Right renal cortex interstitium (tissue), 3 donors: Measurements from ENCODE around the gene FIZ1. TPM values are rescaled to one million over a fixed set of nuclear protein-coding genes. Genes with fewer than 3 reads are reported as not detected.

Source experiments
- DNase-seq, 3 donors: peaks; one replicate each; pipeline ENCODE4 v3.0.0-alpha.2; 2013; ENCODE audit warnings: low read depth in 3 of 3, low spot score in 2 of 3
- polyA plus RNA-seq, 3 donors: library from polyadenylated mRNA; unstranded; fragments of 120-200 nt; gene quantifications; one replicate each; pipeline ENCODE4 v1.2.1, GENCODE V29; 2013; ENCODE audit not compliant: insufficient read length in 3 of 3

FIZ1 gene, protein sequence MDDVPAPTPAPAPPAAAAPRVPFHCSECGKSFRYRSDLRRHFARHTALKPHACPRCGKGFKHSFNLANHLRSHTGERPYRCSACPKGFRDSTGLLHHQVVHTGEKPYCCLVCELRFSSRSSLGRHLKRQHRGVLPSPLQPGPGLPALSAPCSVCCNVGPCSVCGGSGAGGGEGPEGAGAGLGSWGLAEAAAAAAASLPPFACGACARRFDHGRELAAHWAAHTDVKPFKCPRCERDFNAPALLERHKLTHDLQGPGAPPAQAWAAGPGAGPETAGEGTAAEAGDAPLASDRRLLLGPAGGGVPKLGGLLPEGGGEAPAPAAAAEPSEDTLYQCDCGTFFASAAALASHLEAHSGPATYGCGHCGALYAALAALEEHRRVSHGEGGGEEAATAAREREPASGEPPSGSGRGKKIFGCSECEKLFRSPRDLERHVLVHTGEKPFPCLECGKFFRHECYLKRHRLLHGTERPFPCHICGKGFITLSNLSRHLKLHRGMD
- polyA plus RNA-seq, result 10 to 100 TPM; 16.6 to 18.9 (median 17.7) TPM

DNA sequence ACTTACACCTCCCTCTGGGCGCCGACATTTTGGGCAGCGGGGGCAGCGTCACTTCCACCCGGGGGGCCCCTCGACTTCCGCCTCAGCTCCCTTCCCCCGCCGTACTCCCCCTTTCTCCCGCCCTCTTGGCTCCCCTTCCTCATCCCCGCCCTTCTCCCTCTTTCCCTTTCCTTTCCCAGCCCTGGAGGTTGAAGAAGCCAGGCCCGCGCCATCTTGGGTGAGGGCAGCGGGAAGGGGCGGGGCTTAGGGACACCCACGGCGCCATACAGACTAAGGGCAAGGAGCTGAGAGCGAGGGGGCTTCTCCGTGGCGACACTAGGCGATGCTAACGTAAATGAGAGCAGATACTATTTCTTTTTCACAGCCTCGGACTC is at the start of gene FIZ1:
FIZ1 (minus strand) TSS at position 50 of the 374 bp plus-strand sequence. CDS start 1,652 bp downstream, outside the sequence.
- DNase-seq, result peak; percentile 99 to 100 (median 99)

DNA sequence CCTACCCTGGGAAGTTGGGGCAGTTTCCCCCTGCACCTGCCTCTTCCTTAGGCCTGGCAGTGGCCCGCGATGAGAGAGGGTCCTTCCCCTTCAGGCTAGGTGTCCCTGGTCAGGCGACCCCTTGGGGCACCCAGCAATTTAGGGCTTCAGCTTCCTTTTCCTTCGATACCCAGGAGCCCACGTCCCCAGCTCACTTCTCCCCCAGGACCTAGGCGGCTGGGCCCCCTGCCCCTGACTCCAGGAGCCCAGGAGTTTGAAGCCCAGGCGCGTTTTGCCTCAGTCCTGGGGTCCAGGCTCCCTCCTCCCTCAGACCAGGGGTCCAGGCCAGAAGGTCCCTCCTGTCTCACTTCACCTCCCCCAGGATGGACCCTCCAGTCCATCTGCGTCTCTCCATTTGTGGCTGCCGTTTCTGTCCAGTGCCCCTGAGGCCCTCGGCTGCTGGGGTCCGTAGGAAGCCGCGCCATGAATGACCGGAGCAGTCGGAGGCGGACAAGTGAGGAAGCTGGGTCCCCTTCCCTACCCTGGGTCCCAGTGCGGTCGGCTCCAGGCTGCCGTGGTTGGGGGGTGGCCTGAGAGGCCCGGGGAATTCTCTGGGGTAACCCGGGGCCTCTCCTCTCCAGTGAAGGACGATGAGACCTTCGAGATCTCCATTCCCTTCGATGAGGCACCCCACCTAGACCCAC is 49.4 kb upstream of the FIZ1 start:
- DNase-seq, result no peak

DNA sequence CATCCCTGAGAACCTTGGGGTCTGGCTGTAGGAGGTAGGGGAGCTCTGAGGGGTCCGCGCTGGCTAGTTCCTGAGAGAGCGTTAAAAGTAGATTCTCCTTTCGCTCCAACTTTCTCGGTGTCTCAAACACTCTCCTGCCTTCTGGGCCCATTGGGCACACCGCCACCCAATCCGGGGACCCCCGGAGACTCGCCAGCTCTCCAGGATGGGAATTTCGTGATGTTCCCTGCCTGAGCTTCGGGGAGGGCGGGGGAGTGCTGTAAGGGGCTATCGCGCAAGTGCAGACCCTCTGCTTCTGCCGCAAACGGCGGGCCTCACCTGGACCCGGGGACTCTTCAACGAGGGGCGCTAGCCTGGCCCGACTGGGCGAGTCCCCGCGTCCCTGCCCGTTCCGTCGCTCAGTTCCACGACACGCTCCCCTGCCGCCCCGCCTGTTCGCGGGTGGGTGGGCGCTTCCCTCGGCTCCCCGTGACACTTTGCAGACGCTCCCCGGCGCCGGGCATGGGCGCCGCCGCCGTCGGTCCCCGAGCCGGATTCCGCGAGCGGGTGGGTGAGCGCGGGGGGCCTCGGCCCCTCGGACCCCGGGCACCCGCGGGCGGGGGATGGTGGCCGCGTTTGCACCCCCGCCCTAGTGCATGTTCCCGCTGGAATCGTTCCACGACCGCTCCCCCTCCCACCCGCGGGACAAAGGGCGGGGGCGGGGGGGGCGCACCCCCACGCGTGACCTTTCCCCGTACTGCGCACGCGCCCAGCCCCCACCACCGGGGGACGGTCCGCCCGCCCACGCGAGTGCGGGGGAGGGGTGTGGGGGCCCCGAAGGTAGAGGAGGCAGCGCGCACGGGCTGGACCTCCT is 48.6 kb upstream of the FIZ1 start, which contains the start of gene CCDC106:
CCDC106 (plus strand) TSS at position 481 of the 853 bp plus-strand sequence. CDS start 835 bp downstream, outside the sequence.
- DNase-seq, result no peak

DNA sequence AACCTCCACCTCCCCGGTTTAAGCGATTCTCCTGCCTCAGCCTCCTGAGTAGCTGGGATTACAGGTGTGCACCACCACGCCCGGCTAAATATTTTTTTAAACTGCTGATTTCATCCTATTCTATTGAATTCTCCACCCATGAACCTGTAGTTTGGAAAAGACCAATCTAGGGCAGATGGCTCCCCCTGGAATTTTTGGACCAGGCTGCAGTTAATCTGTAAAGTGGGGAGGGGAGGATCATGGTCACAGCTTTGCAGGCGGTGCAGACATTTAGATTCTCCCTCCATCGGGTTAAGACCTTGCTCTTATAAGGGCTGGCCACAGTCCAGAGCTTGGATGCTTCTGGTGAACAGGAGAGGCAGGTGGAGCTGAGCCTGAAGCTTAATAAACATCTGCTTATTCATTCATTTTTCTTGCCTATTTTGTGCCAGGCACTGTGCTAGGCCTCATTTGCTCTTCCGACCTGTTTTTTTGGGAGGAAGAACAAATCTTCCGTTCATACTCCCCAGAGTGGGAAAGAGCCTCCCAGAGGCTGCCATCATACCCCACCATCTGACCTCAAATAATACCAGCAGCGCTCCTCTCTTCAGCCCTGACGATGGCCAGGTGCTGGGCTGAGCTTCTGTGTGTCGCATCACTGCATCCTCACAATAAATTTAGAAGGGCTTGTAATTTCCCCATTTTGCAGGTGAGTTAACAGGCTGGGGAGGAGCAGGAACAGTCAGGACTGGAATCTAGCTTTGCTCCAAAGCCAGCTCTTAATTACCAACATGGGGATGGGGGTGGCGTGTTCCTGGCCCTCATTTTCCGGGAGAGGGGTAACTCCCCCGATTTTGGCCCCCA is 47.8 kb upstream of the FIZ1 start:
- DNase-seq, result no peak

DNA sequence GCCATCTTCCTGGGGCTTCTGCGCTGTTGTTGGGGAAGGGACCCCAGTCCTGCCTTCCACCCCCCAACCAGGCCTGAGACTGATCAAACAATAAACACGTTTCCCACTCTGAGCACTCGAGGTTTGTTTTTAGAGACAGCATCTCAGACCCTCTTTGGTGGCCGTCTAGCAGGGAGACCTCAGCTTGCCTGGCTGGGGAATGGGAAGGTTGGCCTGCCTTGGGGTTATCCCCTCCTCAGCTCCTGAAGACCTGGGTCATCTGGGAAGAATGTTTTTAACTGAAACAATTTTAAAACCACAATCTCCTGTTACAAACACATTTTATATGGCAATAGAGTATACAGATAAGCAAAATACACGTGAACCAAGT is 46.2 kb upstream of the FIZ1 start:
- no peak for DNase-seq

DNA sequence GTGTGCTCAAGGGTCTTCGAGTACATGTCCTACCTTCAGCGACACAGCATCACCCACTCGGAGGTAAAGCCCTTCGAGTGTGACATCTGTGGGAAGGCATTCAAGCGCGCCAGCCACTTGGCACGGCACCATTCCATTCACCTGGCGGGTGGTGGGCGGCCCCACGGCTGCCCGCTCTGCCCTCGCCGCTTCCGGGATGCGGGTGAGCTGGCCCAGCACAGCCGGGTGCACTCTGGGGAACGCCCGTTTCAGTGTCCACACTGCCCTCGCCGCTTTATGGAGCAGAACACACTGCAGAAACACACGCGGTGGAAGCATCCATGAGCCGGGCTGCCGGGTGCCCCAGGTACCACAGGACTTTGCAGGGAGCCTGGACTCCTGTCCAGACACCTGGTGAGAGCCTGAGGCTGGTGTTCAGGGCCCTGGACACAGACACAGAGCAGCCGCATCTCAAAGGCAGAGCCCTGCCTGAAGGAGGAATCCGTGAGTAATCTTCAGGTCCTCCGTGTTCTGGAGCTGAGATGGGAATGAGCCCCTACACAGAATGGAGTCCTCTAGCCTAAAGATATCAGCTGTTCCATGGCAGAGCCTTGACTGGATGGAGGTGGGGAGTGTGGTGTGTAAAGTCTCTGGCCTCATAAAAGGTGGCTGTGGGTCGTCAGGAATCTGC is 45.7 kb upstream of the FIZ1 start:
- DNase-seq, result no peak

DNA sequence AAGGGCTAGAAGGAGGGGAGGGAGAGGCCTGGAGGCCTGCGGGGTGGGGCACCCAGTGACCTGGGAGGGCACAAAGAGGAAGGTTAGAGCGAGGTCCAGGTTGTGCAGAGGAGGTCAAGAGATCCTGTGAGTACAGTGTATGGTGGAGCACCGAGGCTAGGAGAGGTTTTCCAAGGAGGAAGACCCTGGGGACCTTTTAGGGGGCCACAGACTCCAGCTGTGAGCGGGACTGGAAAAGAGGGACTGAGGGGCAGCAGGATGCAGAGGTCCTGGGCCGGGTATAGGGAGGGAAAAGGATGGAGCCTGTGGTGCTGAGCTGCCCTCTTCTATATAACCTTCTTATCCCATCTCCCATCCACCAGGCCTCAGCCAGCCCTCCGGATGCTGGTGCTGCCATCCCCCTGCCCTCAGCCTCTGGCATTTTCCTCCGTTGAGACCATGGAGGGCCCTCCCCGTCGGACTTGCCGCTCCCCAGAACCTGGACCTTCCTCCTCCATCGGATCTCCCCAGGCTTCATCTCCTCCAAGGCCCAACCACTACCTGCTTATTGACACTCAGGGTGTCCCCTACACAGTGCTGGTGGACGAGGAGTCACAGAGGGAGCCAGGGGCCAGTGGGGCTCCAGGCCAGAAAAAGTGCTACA is 45.0 kb upstream of the FIZ1 start:
- DNase-seq, result no peak

DNA sequence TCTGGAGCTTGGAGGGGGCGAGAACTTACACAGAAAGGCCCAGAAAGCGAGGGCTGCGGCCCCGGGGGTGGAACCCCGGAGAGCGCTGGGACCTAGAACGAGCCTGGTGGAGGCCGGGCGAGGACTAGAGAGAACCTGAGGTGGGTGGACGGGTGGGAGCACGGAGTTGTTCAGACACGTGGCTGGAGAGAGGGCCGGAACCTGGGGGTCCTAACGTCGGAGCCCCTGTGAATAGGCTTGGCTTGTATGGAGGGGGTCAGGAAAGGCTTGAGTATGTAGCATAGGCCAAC is 44.5 kb upstream of the FIZ1 start:
- no peak for DNase-seq

DNA sequence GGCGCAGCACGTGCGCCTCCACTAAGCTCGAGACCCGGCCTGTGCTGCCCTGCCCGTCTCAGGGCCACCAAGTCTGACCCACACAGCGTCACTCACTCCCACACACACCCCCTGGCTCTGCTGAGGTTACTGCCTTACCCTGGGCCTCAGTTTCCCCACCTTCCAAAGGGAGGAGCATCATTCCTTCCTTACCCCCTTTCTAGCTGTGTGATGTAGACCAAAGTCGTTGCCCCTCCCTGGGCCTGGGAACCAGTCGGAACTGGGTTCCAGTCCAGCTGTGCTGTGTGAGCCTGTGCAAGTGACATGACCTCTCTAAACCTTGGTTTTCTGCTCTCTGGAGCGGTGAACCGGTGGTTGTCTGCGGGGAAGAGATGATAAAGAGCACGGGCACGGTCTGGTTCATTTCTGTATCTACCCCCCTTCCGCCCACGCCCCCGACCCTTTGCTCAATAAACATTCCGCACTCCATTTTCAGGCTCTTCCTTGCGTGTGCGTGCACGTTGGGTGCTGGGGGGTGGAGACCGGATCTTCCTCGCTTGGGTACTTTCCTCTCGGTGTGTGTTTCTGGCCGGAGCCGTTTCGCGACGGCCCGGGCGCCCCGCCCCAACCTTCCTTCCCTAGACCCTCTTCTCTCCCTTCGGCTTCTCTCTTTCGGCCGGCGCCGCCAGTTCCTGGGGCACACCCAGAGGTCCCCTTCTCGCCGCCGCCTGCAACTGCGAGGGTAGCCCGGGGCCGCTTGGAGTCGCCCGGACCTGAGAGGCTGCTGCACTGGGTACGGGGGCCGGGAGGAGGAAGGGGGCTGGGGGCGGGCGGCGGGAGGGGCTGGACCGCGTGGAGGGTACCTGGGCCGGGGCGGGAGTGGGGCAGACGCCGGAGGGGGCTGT is 43.9 kb upstream of the FIZ1 start, which contains the start of gene ZNF581:
ZNF581 (plus strand) TSS at position 647 of the 884 bp plus-strand sequence. CDS start 923 bp downstream, outside the sequence.
- DNase-seq, result no peak

DNA sequence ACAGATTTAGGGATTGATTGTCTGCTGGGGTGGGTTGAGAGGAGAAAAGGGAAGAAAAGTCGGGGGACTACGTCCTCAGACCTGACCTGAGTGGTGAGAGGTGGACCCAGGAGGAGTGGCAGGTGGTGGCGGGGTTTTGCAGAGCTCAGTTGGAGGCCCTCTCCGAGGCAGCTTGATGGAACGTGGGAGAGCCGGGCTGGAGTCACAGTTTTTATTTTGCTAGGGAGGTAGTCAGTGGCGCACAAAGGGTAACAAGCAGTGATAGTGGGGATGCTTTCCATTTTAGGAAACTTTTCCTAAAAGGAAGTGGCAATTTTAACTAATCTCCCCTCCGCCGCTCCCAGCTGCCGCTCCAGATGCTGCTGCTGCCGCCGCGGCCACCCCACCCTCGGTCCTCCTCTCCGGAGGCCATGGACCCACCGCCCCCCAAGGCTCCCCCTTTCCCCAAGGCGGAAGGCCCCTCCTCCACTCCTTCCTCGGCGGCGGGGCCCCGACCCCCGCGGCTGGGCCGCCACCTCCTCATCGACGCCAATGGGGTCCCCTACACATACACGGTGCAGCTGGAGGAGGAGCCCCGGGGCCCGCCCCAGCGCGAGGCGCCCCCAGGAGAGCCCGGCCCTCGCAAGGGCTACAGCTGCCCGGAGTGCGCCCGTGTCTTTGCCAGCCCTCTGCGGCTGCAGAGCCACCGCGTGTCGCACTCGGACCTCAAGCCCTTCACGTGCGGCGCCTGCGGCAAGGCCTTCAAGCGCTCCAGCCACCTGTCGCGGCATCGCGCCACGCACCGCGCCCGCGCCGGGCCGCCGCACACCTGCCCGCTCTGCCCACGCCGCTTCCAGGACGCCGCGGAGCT is 43.1 kb upstream of the FIZ1 start:
- no peak for DNase-seq

DNA sequence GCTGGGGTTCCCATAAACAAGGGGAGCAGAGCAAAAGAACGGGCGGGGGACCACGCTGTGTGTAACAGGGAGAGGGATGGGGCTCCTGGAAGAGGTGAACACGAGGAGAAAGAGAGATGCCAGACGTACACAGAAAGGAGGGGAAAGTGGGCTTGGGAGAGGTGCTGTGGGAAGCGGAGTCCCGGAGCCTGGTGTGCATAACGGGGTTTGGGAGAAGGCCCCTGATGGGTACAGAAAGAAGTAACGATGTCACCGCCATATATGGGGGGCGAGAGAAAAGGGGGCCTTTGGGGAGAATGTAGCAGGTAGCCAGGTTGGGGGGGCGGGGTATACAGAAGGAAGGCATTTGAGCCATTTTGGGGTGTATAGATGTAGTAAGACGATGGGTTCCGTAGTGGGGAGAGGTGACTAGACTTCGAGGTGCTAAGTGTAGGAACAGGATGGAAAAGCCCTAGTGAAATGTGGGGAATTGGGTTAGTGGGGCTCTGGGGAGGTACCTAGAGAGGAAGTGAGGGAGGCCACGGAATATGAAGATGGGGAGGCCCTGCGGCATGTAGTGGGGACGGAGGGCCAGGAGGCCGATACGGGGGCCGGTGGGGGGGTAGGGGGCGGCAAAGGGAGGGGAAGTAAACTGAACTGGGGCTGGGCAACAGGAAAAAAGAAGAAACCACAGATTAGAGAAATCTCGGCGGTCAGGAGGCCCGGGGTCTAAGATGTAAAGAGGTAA is 42.3 kb upstream of the FIZ1 start:
- no peak for DNase-seq

DNA sequence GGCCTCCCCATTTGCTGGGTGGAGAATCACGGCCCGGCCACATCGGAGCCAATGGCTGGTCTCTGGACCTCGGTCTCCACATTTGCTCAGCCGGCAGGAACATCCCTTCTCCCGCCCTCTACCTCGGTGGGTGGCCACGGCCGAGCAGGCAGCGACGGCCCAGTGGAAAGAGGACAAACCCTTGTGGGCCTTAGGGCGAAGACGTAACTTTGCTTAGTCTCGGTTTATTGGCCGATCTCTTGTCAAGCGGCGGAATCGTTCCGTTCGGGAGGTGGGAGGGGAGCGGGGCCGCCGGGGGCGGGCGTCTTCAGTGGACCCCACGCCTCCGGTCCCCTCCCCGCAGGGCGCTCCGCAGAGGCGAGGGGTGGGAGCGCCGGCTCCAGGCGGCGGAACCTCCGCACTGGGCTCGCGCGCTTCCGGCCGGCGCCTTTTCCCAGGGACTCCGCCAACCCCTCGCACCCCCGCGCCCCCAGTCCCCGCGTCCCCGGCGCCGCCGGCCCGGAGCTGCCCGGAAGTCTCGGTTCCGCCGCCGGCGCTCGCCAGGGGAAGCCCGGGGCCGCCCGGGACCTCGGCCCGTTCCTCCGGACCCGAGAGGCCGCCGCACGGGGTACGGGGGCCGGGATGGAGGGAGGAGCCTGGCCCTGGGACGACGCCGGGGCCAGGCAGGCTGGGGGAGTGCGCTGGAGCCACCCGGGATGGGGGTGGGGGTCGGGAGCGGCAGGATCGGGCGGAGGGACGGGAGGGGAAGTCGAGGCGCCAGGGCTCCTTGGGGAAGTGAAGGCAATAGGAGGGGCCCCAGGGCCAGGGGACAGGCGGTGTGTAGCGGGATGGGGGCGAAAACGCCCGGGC is 41.5 kb upstream of the FIZ1 start, which contains the start of gene ZNF580:
ZNF580 (plus strand) TSS at position 426 of the 849 bp plus-strand sequence. CDS start 1,507 bp downstream, outside the sequence.
- DNase-seq, result no peak

DNA sequence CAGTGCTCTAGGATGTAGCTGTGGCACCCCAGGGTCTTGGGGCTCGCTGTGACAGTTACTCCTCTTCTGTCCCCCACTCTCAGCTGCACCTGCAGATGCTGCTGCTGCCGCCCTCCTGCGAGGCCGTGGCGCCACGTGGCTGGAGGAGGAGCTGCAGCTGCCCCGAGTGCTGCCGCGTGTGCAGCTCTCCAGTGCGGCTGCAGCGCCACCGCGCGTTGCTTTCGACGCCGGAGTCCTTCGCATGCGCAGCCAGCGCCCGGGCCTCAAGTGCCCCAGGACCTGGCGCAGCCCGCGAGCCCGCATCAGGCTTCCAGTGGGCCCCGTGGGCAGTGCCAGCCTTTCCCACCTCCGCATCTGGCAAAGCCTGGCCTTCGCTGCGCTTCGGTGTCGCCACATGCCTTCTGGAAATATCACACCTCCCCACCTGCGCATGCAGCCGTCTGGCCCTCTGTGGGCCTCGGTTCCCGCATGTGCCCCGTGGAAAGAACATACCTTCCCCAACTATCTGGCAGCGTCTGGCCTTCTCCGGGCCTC is 40.8 kb upstream of the FIZ1 start:
- DNase-seq, result no peak

DNA sequence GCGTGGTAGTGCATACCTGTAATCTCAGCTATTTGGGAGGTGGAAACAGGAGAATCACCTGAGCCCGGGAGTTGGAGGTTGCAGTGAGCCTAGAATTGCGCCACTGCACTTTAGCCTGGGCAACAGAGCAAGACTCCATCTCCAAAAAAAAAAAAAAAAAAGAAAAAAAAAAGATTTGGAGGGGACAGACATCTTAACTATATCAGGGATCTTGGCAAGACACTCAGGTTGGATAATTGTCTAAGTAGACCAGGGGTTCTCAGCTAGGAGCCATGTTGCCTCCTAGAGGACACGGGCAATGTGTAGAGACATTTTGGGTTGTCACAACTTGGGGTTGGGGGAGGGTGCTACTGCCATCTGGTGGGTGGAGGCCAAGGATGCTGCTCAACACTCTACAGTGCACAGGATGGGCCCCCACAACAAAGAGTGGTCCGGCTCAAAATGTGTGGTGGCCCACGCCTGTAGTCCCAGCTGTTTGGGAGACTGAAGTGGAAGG is 39.6 kb upstream of the FIZ1 start:
- DNase-seq, result no peak

DNA sequence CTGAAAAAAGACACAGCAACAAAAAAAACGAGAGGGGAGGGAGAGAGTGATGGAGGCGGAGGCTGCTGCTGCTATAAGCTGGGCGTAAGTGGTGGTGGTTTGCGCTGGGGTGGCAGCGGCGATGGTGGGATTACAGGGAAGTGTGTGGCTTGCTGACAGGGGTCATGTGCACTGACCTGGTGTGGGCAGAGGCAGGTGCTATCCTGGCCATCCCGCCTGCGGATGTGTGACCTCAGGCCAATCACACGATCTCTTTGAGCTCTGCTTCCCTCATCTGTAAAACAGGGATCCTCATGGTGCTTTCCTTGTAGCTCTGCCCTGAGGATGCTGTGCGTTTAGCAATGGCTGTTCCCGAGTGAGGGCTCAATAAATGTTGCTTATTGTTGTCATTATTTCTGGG is 38.2 kb upstream of the FIZ1 start:
- no peak for DNase-seq
